Glutamatergic neuron (in vitro differentiated cells): ENCODE results near the gene BCAT1. TPM values are rescaled to one million over a fixed set of nuclear protein-coding genes. Genes with fewer than 3 reads are reported as not detected.
"Not testable (repeated sequence)": the region's sequence is repeated elsewhere in the genome, so short reads cannot be mapped to it uniquely, and the experiment has no call there.

ENCODE experiments used
- DNase-seq: peaks from one replicate; pipeline ENCODE4 v3.0.0; 2022
- H3K27ac Mint-ChIP-seq: one replicate; pipeline ENCODE4 v1.8.0; 2020; ENCODE audit warnings: mild to moderate bottlenecking, mixed read lengths, inconsistent platforms; ENCODE audit not compliant: unreplicated experiment
- H3K27me3 Mint-ChIP-seq: one replicate; pipeline ENCODE4 v1.8.0; 2020; ENCODE audit warnings: mild to moderate bottlenecking, moderate library complexity, mixed read lengths, inconsistent platforms; ENCODE audit not compliant: unreplicated experiment
- H3K36me3 Mint-ChIP-seq: one replicate; pipeline ENCODE4 v1.8.0; 2020; ENCODE audit warnings: mild to moderate bottlenecking, mixed read lengths, inconsistent platforms; ENCODE audit not compliant: unreplicated experiment
- H3K4me1 Mint-ChIP-seq: one replicate; pipeline ENCODE4 v1.8.0; 2020; ENCODE audit warnings: mild to moderate bottlenecking, low read depth, mixed read lengths, inconsistent platforms; ENCODE audit not compliant: unreplicated experiment
- H3K4me3 Mint-ChIP-seq: one replicate; pipeline ENCODE4 v1.8.0; 2020; ENCODE audit warnings: mild to moderate bottlenecking, mixed read lengths, inconsistent platforms; ENCODE audit not compliant: unreplicated experiment
- H3K9me3 Mint-ChIP-seq: one replicate; pipeline ENCODE4 v1.8.0; 2020; ENCODE audit warnings: mild to moderate bottlenecking, moderate library complexity, mixed read lengths, inconsistent platforms; ENCODE audit not compliant: unreplicated experiment
- total RNA-seq: library from RNA; stranded (reverse); fragmentation: NEBNext Ultra II Directional; extraction: Animal tissue kit (Norgen Biotek cat#: 25700); gene quantifications from one replicate; pipeline ENCODE4 v1.2.1, GENCODE V29; 2021; ENCODE audit not compliant: unreplicated experiment
- TF ChIP-seq, protein P1 (sequence below): fragments of 200-600 bp; sonication (generic); IDR thresholded peaks from one replicate; pipeline ENCODE4 v1.5.0; 2021; ENCODE audit not compliant: partially characterized antibody, unreplicated experiment

BCAT1 gene
- total RNA-seq, 1 donor from 2014 or later = 401 TPM

DNA sequence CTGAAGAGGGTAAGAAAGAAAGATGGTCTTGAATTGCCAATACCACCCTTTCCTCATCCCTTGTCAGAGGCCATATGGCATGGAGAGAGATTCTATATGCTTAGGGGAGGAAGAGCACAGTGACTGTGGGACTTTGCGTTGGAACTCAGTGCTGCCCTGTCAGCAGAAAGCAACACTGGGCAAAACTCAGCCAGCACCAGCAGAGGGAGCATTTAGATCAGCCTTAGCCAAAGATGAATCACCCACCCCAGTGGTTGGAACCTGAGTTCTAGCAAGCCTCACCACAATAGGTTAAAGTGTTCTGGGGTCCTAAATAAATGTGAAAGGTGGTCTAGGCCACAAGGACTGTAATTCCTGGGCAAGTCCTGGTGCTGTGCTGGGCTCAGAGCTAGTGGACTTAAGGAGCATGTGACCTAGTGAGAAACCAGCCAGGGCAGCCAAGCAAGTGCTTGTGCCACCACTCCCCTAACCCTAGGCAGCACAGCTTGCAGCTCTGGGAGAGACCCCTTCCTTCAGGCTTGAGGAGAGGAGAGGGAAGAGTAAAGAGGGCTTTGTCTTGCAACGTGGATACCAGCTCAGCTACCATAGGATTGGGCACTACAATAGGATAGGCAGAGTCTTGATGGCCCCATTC lies 11.4 kb upstream of the BCAT1 start:
- H3K36me3 Mint-ChIP-seq = no peaks in the 10 kb centered on the region
- TF ChIP-seq, protein P1, sequence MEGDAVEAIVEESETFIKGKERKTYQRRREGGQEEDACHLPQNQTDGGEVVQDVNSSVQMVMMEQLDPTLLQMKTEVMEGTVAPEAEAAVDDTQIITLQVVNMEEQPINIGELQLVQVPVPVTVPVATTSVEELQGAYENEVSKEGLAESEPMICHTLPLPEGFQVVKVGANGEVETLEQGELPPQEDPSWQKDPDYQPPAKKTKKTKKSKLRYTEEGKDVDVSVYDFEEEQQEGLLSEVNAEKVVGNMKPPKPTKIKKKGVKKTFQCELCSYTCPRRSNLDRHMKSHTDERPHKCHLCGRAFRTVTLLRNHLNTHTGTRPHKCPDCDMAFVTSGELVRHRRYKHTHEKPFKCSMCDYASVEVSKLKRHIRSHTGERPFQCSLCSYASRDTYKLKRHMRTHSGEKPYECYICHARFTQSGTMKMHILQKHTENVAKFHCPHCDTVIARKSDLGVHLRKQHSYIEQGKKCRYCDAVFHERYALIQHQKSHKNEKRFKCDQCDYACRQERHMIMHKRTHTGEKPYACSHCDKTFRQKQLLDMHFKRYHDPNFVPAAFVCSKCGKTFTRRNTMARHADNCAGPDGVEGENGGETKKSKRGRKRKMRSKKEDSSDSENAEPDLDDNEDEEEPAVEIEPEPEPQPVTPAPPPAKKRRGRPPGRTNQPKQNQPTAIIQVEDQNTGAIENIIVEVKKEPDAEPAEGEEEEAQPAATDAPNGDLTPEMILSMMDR = peak; percentile 61
- peaks cover 3% of the 10 kb centered on the region for H3K9me3 Mint-ChIP-seq
- H3K27me3 Mint-ChIP-seq = no peaks in the 10 kb centered on the region
- peak; percentile 70 for DNase-seq
- no peak overlapping the region for H3K4me3 Mint-ChIP-seq
- H3K27ac Mint-ChIP-seq = no peak overlapping the region
- H3K4me1 Mint-ChIP-seq = no peaks in the 10 kb centered on the region

DNA sequence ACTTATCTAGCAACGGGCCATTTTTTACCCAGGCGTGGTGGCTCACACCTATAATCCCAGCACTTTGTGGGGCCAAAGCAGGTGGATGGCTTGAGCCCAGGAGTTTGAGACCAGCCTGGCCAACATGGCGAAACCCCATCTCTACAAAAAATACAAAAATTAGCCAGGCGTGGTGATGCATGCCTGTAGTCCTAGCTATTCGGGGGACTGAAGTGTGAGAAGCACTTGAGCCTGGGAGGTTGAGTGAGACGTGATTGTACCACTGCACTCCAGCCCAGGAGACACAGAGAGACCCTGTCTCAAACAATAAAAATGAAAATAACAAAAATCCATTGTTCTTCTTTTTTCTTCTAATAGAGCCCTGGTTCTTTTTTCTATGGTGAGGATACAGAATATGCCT lies 7.5 kb upstream of the BCAT1 start:
- H3K27ac Mint-ChIP-seq, H3K4me1 Mint-ChIP-seq, H3K4me3 Mint-ChIP-seq, H3K9me3 Mint-ChIP-seq, H3K36me3 Mint-ChIP-seq, DNase-seq, H3K27me3 Mint-ChIP-seq: not testable (repeated sequence)

DNA sequence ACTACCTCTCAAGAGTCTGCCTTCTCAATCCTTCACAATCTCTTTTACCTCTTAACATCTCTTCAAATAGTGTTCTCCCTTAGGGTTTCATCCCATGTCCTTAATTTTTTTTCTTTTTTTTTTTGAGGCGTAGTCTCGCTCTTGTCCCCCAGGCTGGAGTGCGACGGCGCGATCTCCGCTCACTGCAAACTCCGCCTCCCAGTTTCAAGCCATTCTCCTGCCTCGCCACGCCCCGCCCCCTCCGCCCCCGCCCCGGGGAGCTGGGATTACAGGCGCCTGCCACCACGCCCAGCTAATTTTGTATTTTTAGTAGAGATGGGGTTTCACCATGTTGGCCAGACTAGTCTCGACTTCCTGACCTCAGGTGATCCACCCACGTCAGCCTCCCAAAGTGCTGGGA lies 7.0 kb upstream of the BCAT1 start:
- Mint-ChIP-seq H3K4me3 (no peak overlapping the region), H3K27ac (no peak overlapping the region), H3K36me3 (no peaks in the 10 kb centered on the region), H3K27me3 (peaks cover 3% of the 10 kb centered on the region), H3K9me3 (peaks cover 1% of the 10 kb centered on the region), H3K4me1 (peaks cover 3% of the 10 kb centered on the region)
- TF ChIP-seq, protein P1 = no peak
- no peak for DNase-seq

DNA sequence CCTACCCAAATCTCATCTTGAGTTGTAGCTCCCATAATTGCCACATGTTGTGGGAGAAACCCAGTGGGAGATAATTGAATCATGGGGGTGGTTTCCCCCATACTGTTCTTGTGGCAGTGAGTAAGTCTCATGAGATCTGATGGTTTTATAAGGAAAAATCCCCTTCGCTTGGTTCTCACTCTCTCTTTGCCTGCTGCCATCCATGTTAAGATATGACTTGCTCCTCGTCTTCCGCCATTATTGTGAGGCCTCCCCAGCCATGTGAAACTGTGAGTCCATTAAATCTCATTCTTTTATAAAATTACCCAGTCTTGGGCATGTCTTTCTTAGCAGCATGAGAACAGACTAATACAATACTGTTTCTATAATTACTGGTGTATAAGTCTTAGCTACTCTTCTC lies 6.5 kb upstream of the BCAT1 start:
- Mint-ChIP-seq H3K9me3 (peaks cover 1% of the 10 kb centered on the region), H3K27me3 (peaks cover 3% of the 10 kb centered on the region), H3K27ac (no peak overlapping the region), H3K4me3 (no peak overlapping the region), H3K4me1 (peaks cover 3% of the 10 kb centered on the region), H3K36me3 (no peaks in the 10 kb centered on the region)
- TF ChIP-seq, protein P1 = no peak
- no peak for DNase-seq

DNA sequence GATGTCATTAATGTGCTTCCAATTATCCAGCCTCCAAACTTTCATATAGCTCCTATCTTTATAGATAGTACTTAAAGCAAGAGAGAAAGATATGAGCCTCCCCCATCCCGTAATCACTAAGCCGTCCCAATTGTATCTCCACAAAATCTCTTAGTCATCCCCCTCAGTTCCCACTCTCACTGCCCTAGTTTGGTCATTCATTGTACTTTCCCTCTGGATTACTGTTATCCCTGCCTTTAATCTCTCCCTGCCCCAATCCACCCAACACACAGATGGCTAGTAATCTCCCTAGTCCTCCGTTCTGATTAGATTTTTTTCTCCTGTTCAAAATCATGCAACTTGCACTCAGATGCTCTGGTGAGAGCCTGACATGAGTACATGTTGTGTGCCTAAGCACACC lies 5.4 kb upstream of the BCAT1 start:
- H3K36me3 Mint-ChIP-seq = no peaks in the 10 kb centered on the region
- H3K4me3 Mint-ChIP-seq = no peak overlapping the region
- peaks cover 8% of the 10 kb centered on the region for H3K4me1 Mint-ChIP-seq
- no peak for DNase-seq
- no peak overlapping the region for H3K27ac Mint-ChIP-seq
- peaks cover 7% of the 10 kb centered on the region for H3K9me3 Mint-ChIP-seq
- H3K27me3 Mint-ChIP-seq = peaks cover 3% of the 10 kb centered on the region
- TF ChIP-seq, protein P1 = no peak
